ENCODE results near the gene ENO3.

DNA sequence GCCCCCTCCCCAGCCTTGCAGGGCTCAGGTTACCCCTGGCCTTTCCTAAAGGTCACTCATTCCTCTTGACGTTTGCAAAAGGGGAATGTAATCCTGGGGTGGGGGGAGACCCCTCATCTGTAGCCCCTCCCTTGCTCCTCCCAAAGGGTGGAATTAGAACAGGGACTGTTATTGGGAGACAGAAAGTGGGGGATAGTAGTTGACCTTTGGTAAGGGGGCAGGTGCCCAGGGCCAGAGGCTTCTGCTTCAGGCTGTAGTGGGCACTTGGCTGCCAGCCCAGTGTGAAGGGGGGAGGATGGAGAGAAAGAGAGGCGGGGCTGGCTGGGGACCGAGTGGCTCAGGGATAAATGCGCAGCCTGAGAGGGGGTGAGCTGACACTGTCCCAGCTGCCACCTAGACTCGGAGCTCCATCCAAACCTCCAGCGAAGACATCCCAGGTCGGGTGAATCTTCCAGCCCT lies at the start of gene ENO3:
- TF ChIP-seq CTCF (IDR thresholded peaks at IDR 0.05) (no peak), POLR2A (IDR thresholded peaks at IDR 0.05) (no peak)
